Measurements from ENCODE around the gene CYB5R4. TPM values are rescaled to one million over a fixed set of nuclear protein-coding genes. Genes with fewer than 3 reads are reported as not detected.

The CYB5R4 gene
- total RNA-seq, 3 donors from 2014 or later, result 7.2 to 11.1 (median 7.8) TPM

DNA sequence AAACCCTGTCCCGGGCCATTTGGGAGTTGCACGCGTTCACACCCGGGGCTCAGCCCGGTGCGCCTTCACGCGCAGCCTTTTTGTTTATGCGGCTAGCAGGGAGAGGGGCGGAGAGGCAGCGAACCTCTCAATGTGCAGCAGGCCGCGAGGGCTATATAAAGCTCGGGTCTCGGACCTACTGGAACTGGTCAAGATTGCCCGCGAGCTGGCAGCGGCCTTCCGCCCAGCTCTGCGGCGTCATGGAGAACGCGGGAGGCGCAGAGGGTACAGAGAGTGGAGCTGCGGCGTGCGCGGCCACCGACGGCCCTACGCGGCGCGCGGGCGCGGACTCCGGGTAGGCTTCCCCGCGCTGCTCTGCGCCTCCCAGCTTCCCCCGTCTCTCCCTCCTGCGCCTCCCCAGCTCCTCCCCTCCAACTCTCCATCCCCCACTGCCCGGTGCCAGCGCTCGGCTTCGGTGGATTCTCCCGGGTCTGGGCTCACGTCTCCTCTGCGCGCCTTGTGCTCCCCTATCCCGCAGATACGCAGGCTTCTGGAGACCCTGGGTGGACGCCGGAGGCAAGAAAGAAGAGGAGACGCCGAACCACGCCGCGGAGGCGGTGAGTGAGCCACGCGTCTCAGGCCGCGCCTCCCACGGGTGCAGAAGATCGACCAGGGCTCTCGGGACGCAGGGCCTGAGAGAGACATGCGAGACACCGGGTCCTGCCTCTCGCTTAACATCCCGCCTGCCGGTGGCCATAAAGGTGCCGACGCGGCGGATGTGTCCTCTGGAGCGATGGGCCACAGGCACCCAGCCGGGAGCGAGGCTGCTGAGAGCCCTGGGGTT is 6.1 kb upstream of the CYB5R4 start, which contains the start of gene RIPPLY2:
Gene RIPPLY2, plus strand, starts transcription at position 183 of the 823 bp plus-strand sequence. Its CDS starts 57 bp downstream, at position 240.
- Histone ChIP-seq H3K27me3 (peaks cover 0 to 42% of the 10 kb centered on the region in 2 donors), H3K27ac (no peak within 1 kb of the TSS), H3K4me1 (no peaks in the 10 kb centered on the region), H3K4me3 (peak within 1 kb of the TSS; percentile 39 to 69 (median 49)), H3K36me3 (no peaks in the 10 kb centered on the region), H3K9me3 (no peaks in the 10 kb centered on the region)
- TF ChIP-seq POLR2A (IDR thresholded peaks at IDR 0.05), result no peak
- TF ChIP-seq, protein P1, sequence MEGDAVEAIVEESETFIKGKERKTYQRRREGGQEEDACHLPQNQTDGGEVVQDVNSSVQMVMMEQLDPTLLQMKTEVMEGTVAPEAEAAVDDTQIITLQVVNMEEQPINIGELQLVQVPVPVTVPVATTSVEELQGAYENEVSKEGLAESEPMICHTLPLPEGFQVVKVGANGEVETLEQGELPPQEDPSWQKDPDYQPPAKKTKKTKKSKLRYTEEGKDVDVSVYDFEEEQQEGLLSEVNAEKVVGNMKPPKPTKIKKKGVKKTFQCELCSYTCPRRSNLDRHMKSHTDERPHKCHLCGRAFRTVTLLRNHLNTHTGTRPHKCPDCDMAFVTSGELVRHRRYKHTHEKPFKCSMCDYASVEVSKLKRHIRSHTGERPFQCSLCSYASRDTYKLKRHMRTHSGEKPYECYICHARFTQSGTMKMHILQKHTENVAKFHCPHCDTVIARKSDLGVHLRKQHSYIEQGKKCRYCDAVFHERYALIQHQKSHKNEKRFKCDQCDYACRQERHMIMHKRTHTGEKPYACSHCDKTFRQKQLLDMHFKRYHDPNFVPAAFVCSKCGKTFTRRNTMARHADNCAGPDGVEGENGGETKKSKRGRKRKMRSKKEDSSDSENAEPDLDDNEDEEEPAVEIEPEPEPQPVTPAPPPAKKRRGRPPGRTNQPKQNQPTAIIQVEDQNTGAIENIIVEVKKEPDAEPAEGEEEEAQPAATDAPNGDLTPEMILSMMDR (IDR thresholded peaks at IDR 0.05), result no peak
- TF ChIP-seq POLR2AphosphoS5 (IDR thresholded peaks at IDR 0.05), result no peak
- intact Hi-C loops (cut with DNase I; ENCODE audit: low total_unique reads), result no loop called here
- DNase-seq (ENCODE audit: low spot score in 2 of 2), result no peak

DNA sequence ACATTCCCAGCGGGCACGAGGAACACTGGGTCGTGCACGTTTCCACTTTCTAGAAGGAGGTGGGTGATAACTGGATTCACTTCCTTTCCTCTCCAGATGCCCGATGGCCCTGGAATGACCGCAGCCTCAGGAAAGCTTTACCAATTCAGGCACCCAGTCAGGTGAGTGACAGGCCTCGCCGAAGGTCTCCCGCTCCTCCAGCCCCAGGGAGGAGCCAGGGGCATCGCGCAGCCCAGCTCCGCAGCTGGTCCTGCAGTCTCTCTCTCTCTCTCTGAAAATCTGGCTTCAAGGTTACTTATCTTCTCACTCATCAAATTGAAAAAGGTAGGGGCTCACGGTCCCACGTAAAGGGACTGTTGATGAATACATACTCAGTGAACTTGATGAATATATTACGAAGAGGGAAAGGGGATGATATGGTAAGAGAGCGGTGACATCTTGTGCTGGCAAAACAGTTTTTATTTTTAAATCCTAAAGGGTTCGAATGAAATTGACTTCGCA is 5.4 kb upstream of the CYB5R4 start:
- Histone ChIP-seq H3K27me3 (peaks cover 0 to 42% of the 10 kb centered on the region in 2 donors), H3K4me3 (peak overlapping the region; percentile 39 to 69 (median 49)), H3K4me1 (peaks cover 0 to 4% of the 10 kb centered on the region in 2 donors), H3K9me3 (no peaks in the 10 kb centered on the region), H3K36me3 (no peaks in the 10 kb centered on the region), H3K27ac (no peak overlapping the region)
- no peak for DNase-seq (ENCODE audit: low spot score in 2 of 2)
- TF ChIP-seq POLR2A (IDR thresholded peaks at IDR 0.05) (no peak), POLR2AphosphoS5 (IDR thresholded peaks at IDR 0.05) (no peak)
- TF ChIP-seq, protein P1 (IDR thresholded peaks at IDR 0.05), result no peak
- intact Hi-C loops (cut with DNase I; ENCODE audit: low total_unique reads), result no loop called here

DNA sequence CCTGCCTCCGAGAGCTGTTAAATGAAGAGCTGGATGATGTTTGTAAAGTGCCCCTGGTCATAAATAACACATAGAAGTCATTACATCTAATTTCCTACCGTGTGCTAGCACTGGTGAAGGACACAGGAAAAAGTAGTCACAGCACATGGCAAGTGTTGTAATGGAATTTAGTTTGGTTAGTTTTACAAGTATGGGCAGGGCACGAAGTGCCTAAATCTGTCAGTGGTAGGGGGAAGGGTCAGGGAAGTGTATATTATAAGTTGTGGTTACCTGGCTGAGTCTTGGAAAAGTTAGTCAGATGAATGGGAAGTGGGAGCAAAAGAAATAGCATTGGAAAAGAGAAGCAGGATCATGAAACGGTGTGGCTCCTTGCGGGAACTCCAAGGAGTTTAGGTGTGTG is 4.7 kb upstream of the CYB5R4 start:
- intact Hi-C loops (cut with DNase I; ENCODE audit: low total_unique reads), result no loop called here
- Histone ChIP-seq H3K4me3 (no peak overlapping the region), H3K36me3 (no peaks in the 10 kb centered on the region), H3K4me1 (peaks cover 0 to 6% of the 10 kb centered on the region in 2 donors), H3K27me3 (peaks cover 0 to 40% of the 10 kb centered on the region in 2 donors), H3K9me3 (no peaks in the 10 kb centered on the region), H3K27ac (no peak overlapping the region)
- TF ChIP-seq POLR2A (IDR thresholded peaks at IDR 0.05), result no peak
- TF ChIP-seq, protein P1 (IDR thresholded peaks at IDR 0.05), result no peak
- no peak for TF ChIP-seq POLR2AphosphoS5 (IDR thresholded peaks at IDR 0.05)
- no peak for DNase-seq (ENCODE audit: low spot score in 2 of 2)

DNA sequence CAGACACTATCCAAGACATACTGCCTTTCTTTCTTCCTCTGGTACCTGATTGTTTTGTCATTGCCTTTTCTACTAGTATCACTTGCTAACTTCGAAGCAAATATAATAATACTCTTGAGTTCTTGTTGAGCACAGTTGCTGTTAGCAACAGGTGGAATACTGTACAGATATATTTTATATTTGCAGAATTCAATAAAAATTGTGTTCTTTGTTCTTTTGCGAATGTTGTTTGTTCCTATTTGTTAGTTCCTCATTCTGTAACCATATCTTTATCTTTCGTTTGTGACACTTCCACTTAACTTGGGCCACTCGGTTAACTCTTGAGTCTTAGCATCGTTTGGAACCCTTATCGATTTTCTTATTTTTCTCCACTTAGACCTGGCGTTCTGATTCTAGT is 868 bp downstream of the CYB5R4 start:
- TF ChIP-seq, protein P1 (IDR thresholded peaks at IDR 0.05), result no peak
- TF ChIP-seq POLR2A (IDR thresholded peaks at IDR 0.05), result no peak
- no peak for TF ChIP-seq POLR2AphosphoS5 (IDR thresholded peaks at IDR 0.05)
- H3K4me1 ChIP-seq, result peaks cover 0 to 16% of the 10 kb centered on the region in 2 donors
- H3K9me3 ChIP-seq, result no peaks in the 10 kb centered on the region
- H3K27ac ChIP-seq, result peak overlapping the region; percentile 88 to 90
- DNase-seq (ENCODE audit: low spot score in 2 of 2), result no peak
- H3K27me3 ChIP-seq, result no peaks in the 10 kb centered on the region
- peak overlapping the region; percentile 79 to 90 (median 87) for H3K4me3 ChIP-seq
- intact Hi-C loops (cut with DNase I; ENCODE audit: low total_unique reads), result no loop called here
- no peaks in the 10 kb centered on the region for H3K36me3 ChIP-seq
